Activated CD8-positive, alpha-beta memory T cell treated with anti-CD3 and anti-CD28 coated beads, Interleukin-2, amount 50 U/mL, for 4 hours (primary cell): ENCODE results near the gene EPHB6.
A peak's percentile ranks its signal among the peaks of the same experiment; 100 is the strongest.

Source experiments
- DNase-seq: peaks from one replicate; pipeline ENCODE4 v3.0.0-alpha.2; 2020

The EPHB6 gene

GRCh38 chr7:142867097-142867378 is 12.2 kb downstream of the EPHB6 start:
- DNase-seq: no peak

- no peak for DNase-seq
Observed at GRCh38 chr7:142867398-142868187, 12.7 kb downstream of the EPHB6 start.

DNA sequence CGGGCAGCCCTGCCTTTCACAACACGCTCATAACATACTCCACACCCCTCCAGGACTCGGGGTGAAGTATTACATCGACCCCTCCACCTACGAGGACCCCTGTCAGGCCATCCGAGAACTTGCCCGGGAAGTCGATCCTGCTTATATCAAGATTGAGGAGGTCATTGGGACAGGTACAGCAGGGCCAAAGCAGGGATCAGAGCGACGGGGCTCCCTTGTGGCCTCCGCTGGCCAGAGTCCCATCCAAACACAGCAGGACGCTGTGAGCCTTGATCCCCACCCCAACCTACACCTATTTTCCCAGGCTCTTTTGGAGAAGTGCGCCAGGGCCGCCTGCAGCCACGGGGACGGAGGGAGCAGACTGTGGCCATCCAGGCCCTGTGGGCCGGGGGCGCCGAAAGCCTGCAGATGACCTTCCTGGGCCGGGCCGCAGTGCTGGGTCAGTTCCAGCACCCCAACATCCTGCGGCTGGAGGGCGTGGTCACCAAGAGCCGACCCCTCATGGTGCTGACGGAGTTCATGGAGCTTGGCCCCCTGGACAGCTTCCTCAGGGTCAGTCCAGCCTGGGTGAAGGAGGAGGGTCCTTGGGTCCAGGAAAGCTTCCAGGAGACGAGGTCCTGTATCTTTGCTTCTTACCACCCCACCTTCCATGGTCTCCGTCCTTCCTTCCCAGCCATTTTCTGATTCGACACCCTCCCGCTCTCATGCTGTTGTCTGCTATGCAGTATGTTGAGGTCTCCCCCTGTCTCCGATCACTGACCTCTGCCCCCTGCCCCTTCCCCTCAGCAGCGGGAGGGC is 13.5 kb downstream of the EPHB6 start:
- DNase-seq: no peak

- no peak for DNase-seq
Observed at GRCh38 chr7:142868986-142869415, 14.1 kb downstream of the EPHB6 start.

GRCh38 chr7:142869434-142869833 is 14.6 kb downstream of the EPHB6 start:
- no peak for DNase-seq

DNA sequence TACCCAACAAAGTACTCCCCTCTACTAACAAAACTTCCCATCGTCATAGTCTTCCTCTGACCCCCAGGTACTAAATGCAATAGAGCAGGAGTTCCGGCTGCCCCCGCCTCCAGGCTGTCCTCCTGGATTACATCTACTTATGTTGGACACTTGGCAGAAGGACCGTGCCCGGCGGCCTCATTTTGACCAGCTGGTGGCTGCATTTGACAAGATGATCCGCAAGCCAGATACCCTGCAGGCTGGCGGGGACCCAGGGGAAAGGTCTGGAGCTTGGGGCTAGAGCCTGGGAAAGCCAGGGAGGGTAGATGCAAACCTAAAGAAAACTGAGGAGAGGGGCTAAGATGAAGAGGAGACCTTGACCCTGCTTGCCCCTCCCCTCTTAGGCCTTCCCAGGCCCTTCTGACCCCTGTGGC is 15.3 kb downstream of the EPHB6 start:
- no peak for DNase-seq

- DNase-seq: no peak
Observed at GRCh38 chr7:142870566-142871259, 15.8 kb downstream of the EPHB6 start.

GRCh38 chr7:142871260-142872105 is 16.6 kb downstream of the EPHB6 start:
- no peak for DNase-seq

GRCh38 chr7:142872106-142872675 is 17.3 kb downstream of the EPHB6 start:
- no peak for DNase-seq

DNA sequence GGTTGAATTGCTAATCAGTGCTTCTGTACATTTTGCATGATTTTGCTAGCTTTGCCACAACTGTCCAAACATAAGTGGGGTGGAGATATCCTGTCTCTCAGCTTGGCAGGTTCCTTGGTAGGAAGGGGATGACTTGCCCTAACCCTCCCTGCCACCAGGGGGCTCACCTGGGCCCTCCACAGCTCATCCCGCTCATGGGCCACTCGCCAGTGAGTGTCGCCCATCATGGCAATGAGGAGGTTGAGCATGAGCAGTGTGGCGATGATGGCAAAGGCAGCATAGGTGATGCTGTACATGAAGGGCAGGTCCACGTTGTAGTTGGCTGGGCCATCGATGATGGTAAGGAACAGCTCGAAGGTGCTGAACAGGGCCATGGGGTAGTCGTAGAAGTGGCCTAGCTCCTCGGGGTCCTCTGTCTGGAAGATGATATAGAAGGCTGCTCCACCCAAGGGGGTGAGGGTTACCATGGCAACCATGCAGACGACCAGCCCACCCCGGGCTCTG is 18.5 kb downstream of the EPHB6 start:
- DNase-seq: no peak

- DNase-seq: no peak
Observed at GRCh38 chr7:142873871-142874270, 19.0 kb downstream of the EPHB6 start.

DNA sequence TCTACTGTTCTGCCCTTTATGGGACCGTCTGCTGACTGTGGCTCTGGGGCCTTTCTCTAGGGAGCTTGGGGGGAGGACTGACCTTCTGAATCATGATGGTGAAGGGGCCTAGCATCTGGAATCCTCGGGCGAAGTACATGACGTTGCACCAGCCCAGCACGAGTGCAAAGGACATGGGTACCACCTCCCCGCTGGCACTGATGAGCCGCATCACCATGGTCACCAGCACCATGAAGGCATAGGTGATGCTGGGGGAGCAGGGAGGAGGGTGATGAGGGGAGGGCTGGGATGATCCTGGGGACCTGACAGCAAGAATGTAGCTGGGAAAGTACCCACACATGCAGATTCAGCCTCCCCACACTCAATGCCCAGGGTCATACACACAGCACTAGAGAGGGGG is 19.5 kb downstream of the EPHB6 start:
- no peak for DNase-seq

- no peak for DNase-seq
Observed at GRCh38 chr7:142874837-142875236, 20.0 kb downstream of the EPHB6 start.

- DNase-seq: no peak
Observed at GRCh38 chr7:142875456-142875855, 20.6 kb downstream of the EPHB6 start.

DNA sequence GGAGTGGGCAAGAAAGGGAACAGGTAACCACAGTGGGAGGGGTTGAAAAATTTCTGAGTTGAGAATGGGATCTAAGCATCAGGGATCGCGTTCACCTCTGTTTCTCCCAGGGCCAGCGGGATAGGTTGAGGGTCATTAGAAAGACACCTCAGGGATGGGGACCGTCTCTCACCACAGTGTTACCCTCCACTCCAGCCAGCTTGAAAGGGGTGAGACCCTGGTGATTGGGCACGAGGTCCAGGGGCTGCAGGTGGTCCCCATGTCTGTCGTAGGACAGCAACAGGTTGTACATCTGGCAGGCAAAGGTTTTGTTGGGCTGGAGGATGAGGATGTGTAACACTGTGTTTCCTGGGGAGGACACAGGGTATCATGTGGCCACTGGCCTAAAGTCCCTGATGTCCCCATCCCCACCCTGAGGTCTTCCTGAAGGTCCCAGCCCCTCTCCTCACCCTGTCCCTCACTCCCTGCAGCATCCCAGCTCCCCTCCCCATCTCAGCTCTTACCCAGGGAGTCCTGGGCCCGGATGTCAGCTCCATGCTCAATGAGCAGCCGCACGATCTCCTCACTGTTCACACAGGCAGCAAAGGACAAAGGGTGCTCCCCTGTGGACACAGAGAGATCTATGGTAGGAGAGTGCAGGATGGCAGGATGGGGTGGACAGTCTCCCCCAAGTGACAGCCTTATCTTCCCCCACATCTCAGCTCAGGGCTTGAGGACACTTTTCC is 21.5 kb downstream of the EPHB6 start:
- DNase-seq: no peak

- no peak for DNase-seq
Observed at GRCh38 chr7:142876991-142877910, 22.4 kb downstream of the EPHB6 start.

DNA sequence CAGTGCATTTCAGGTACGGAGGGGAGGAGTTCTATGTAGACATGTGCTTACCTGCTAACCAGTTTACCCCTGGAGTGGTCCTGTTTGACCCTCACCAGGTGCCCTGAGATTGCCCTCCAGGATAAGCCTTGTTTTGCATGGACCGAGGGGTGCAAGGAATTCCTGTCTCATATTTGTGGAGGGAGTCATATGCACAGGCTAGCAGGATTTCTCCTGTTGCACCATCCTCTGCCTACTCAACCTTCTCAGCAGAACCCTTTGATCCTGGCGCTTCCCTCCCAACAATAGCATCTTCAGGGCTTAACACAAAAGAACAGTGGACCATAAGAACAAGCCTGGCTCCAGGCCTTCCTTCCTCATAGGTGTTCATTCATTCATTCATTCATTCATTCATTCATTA is 23.4 kb downstream of the EPHB6 start:
- no peak for DNase-seq

- DNase-seq: no peak
Observed at GRCh38 chr7:142879060-142879459, 24.2 kb downstream of the EPHB6 start.

GRCh38 chr7:142880876-142881505 is 26.1 kb downstream of the EPHB6 start:
- DNase-seq: peak; percentile 44
